ENCODE measurements around the gene PTPRO.

PTPRO gene

DNA sequence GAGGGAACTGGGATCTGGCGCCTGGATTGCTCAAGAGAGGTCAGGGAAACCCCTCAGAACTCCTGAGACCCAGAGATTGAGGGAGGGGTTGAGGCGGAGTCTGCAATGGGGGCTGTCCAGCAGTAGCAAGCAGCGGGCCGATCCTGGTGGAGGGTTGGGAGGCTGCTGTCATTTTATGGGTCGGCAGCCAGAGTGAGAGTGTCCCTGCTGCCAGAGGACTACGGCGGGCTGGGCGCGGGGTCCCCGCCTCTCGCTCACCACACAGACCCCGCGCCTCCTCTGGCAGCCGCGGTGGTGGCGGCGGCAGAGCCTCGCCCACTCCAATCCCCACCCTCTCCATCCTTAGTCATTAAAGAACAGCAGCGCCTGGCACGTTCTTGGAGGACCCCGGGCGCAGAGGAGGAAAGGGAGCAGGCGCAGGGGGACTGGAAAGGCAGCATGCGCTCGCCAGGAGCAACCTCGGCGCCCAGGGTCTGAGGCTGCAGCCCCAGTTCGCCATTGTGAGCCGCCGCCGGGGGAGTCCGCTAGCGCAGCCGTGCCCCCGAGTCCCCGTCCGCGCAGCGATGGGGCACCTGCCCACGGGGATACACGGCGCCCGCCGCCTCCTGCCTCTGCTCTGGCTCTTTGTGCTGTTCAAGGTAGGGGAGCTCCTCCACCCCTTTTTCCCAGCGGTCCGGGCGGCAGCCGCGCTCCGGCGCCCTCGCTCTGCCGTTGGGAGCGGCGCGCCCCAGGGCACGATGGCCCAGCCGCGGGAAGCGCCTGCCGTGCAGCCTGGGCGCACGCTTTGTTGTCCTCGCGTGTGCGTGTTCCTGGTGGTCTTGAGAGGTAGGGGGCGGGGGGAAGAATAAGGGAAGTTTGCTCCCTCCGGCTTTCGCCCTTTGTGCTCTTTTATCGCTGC lies at the start of gene PTPRO:
Gene PTPRO (plus strand): TSS at position 345 of the 898 bp plus-strand sequence.
- DNase-seq, result no peak

- DNase-seq, result no peak
Measured at GRCh38 chr12:15273896-15274295, 48.4 kb upstream of the PTPRO start.

- no peak for DNase-seq
Measured at GRCh38 chr12:15274561-15274967, 47.7 kb upstream of the PTPRO start.

- DNase-seq, result no peak
Measured at GRCh38 chr12:15276088-15276698, 46.1 kb upstream of the PTPRO start.

- no peak for DNase-seq
Measured at GRCh38 chr12:15278816-15279658, 43.3 kb upstream of the PTPRO start.

GRCh38 chr12:15280930-15281329 lies 41.4 kb upstream of the PTPRO start:
- no peak for DNase-seq

DNA sequence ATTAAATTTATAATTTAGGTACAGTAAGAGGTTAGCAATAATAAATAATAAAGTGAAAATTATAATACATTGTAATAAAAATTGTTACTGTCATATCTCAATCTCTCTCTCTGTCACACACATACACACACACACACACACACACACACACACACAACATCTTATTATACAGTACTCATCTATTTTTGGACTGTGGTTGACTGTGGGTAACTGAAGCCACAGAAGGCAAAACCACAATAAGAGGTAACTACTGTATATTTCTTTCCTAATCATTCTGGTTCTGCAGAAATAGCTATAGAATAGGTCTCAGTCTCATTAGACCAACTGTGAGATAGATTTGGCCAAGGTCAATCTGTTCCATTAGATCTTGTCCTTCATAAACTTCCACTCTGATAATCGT lies 33.1 kb upstream of the PTPRO start:
- DNase-seq, result no peak

- DNase-seq, result no peak
Measured at GRCh38 chr12:15293731-15294130, 28.6 kb upstream of the PTPRO start.

DNA sequence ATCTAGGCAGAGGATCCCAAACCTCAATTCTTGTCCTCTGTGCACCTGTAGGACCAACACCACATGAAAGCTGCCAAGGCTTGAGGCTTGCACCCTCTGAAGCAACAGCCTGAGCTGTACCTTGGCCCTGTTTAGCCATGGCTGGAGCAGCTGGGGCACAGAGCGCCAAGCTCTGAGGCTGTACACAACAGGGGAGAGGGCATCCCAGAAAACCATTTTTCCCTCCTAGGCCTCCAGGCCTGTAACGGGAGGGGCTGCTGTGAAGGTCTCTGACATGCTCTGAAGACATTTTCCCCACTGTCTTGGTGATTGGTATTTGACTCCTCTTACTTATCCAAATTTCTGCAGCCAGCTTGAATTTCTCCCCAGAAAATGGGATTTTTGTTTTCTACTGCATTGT lies 22.4 kb upstream of the PTPRO start:
- no peak for DNase-seq

- DNase-seq, result no peak
Measured at GRCh38 chr12:15304296-15304695, 18.0 kb upstream of the PTPRO start.

- no peak for DNase-seq
Measured at GRCh38 chr12:15306605-15307004, 15.7 kb upstream of the PTPRO start.

DNA sequence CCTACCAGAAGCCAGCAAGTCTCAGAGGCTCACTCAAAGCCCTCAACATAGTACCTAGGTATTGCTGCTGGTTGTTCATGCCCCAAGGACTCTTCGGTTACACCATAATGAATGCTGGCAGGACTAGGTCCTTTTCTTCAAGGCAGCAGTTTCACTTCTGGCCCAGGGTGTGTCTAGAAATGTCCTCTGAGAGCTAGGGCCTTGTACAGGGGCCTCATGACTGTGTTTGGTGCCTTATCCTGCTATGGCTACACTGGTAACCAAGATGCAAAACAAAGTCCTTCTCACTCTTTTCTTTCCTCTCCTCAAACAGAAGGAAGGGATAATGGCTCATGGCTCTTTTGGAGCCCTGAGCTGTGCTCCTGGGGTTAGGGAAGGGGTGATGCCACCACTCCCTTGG lies 15.2 kb upstream of the PTPRO start:
- DNase-seq, result no peak

- no peak for DNase-seq
Measured at GRCh38 chr12:15318841-15319240, 3.5 kb upstream of the PTPRO start.

- no peak for DNase-seq
Measured at GRCh38 chr12:15320881-15321280, 1.4 kb upstream of the PTPRO start.

DNA sequence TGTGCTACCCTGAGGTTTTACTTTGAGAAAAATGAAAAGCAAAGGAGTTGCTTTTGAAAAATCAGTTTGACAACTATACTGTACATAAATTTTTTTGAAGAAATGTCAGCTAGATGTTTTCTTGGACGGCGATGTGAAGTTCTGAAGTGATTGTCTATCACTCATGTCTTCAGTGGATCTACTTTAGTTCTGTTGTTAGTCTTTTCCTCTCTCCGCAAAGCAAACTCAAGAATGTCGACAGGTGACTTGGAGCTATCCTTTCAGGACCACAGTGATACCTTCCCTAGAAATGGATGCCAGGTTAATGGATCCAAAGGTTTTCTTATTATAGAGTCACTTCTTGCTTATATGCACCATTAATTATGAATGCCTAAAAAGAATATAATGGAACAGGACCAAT lies 1.2 kb downstream of the PTPRO start:
- no peak for DNase-seq

DNA sequence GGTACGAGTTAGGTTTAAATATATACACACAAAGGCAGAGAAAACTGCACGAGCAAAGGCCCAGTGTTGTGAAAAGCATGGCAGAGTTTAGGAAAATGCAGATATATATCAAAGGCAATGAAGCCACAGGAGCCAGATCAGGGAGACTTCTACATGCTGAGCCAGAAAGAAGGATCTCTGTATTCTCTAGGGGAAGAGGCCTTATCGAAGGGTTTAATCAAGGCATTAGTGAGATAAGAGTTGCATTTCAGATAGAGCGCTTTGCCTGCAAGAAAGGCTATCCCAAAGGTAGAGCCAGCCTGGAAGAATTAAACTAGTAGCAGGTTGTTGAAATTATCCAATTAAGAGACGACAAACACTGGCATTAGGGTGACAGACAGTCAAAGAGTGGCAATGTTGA lies 7.6 kb downstream of the PTPRO start:
- no peak for DNase-seq

DNA sequence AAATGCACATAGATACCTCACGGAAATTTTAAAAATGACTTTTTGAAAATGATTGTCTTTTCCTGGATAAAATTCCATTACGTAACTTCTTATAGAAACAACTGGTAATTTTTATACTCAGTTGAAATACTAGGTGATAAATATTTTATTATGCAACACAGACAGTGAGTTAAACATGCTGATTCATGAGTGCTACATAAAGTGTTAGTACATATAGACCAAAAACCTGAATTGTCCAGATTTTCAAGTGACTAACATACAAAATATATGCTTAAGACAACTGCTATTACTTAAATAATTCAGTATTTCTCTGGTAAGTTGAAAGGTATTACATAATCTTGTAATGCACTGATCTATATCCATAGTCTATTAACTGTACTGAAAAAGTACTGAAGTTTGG lies 11.9 kb downstream of the PTPRO start:
- DNase-seq, result no peak

DNA sequence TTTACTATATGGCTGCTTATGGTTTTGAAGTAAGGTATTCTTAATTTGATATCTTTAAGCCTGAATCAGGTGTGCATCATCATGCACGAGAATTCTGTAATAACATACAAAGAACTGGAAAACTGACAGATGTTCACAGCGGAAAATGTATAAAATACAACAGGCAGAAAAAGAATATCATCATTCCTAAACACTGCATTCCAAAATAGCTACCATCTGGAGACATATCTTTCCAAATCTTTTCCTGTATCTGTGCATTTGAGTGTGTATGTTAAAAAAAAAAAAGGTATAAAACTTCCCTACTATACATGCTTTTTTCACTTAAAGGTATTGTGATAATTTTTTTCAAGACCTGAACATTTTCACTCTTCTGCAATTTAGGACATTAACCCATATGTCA lies 13.7 kb downstream of the PTPRO start:
- no peak for DNase-seq

GRCh38 chr12:15336768-15337553 lies 14.7 kb downstream of the PTPRO start:
- DNase-seq, result no peak

DNA sequence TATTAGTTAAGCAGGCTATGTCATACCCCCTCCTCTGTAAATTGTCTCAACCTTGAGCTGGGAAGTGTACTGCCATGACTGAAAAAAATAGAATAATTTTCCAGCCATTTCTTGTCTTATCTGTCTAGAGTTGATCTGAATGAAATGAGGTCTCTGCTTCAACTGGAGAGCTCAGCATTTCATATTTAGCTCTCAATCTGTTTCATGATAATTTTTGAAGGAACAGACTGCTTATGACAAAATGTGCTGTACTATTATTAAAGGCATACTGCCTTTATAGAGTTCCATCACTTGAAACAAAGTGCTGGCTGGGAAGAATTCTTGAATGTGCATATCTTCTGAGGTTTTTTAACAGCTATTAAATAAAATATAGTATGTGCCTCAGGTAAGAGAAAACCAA lies 19.1 kb downstream of the PTPRO start:
- no peak for DNase-seq

GRCh38 chr12:15344561-15344960 lies 22.3 kb downstream of the PTPRO start:
- no peak for DNase-seq

GRCh38 chr12:15346488-15346887 lies 24.2 kb downstream of the PTPRO start:
- DNase-seq, result no peak

DNA sequence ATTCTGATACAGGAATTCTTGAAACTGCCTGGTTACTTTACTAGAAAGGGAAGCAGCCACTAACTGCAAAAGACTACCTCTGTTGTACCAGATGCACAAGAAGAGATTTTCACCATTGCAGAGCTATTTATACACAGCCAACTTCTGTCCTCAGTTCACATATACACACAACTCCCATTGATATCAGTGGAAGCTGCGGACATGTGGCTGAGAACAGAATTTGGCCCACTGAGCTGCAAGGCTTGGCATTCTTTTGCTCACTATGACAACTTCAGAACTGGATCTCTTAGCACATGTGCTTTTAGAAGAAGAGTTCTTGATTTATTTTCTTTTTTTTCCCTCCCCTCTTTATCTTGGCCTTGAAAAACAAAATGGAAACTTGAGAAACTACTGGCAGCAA lies 28.3 kb downstream of the PTPRO start:
- DNase-seq, result no peak
